ENCODE data around the gene TBX4.

Gene TBX4

DNA sequence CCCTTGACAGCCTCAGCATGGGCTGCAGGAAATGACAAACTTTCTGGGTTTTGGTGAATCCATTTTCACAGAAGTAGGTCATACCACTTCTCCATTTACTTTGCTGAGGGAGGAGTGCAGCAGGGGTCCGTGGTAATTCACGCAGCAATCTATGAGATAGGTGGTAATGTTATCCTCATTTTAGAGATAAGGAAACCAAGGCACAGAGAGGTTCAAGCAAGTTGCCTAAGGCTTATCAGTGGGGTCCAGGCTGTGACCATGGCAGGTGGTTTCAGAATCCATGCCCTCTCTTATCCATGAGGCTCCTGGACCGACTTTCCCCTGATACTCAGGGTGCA, 12.6 kb downstream of the TBX4 start:
- H3K36me3 ChIP-seq (ENCODE audit: low read length), result no peaks in the 10 kb centered on the region
- no peak overlapping the region for H3K9ac ChIP-seq (ENCODE audit: low read length)
- no peaks in the 10 kb centered on the region for H3K9me3 ChIP-seq (ENCODE audit: insufficient read depth, low read length)
- TF ChIP-seq CTCF (IDR thresholded peaks at IDR 0.05; ENCODE audit: insufficient read depth, low read length, poor library complexity, severe bottlenecking) (no peak), EZH2phosphoT487 (conservative IDR thresholded peaks at IDR 0.05; ENCODE audit: low read length) (no peak)
- H3K27ac ChIP-seq (ENCODE audit: low read depth, low read length), result no peak overlapping the region
- no peaks in the 10 kb centered on the region for H3F3A ChIP-seq (ENCODE audit: insufficient read depth)
- no peaks in the 10 kb centered on the region for H3K9me2 ChIP-seq (replicated peaks; ENCODE audit: insufficient read depth, low read length)
- H3K27me3 ChIP-seq (ENCODE audit: low read length), result no peaks in the 10 kb centered on the region
- H3K79me2 ChIP-seq (ENCODE audit: insufficient read depth, low read length), result no peaks in the 10 kb centered on the region
- no peak overlapping the region for H3K4me2 ChIP-seq (ENCODE audit: low read depth, low read length, poor library complexity, severe bottlenecking)
- H2AFZ ChIP-seq (ENCODE audit: low read depth, low read length, severe bottlenecking), result no peak overlapping the region
- no peaks in the 10 kb centered on the region for H4K20me1 ChIP-seq (ENCODE audit: low read depth, low read length)
- H3K4me3 ChIP-seq (ENCODE audit: insufficient read depth, low read length, poor library complexity, severe bottlenecking), result no peak overlapping the region

DNA sequence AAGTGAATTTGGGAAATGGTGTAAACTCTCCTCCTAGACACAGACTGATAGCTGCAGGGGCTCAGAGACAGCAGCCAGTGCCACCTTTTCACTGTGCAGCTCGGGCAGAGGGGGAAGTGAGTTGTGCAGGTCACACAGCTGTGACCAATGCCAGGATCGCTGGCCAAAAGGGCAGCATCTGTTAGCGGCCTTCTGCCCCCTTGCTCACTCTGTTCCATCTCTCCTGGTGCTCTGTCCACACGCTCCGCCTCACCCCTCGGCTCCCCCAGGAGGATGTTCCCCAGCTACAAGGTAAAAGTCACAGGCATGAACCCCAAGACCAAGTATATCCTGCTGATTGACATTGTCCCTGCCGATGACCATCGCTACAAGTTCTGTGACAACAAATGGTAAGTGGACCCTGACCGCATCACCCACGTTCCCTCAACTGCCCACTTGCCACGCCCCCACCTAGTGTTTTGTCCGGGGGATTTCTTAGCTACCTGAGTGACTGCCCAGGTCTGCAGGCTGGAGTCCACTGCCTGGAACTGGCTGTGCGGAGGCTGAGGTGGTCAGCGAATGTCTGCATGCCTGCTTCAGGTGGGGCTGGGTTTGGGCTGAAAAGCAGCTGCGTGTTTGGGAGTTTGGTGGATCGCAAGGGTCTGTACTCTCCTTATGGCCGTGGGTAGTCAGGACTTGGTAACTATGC, 13.5 kb downstream of the TBX4 start:
- TF ChIP-seq CTCF (IDR thresholded peaks at IDR 0.05; ENCODE audit: insufficient read depth, low read length, poor library complexity, severe bottlenecking) (no peak), EZH2phosphoT487 (conservative IDR thresholded peaks at IDR 0.05; ENCODE audit: low read length) (no peak)
- Histone ChIP-seq H4K20me1 (ENCODE audit: low read depth, low read length) (no peaks in the 10 kb centered on the region), H2AFZ (ENCODE audit: low read depth, low read length, severe bottlenecking) (no peak overlapping the region), H3K27me3 (ENCODE audit: low read length) (no peaks in the 10 kb centered on the region), H3K9me3 (ENCODE audit: insufficient read depth, low read length) (no peaks in the 10 kb centered on the region), H3K9ac (ENCODE audit: low read length) (no peak overlapping the region), H3K4me3 (ENCODE audit: insufficient read depth, low read length, poor library complexity, severe bottlenecking) (no peak overlapping the region), H3K9me2 (replicated peaks; ENCODE audit: insufficient read depth, low read length) (no peaks in the 10 kb centered on the region), H3K79me2 (ENCODE audit: insufficient read depth, low read length) (no peaks in the 10 kb centered on the region), H3K4me2 (ENCODE audit: low read depth, low read length, poor library complexity, severe bottlenecking) (no peak overlapping the region), H3K36me3 (ENCODE audit: low read length) (no peaks in the 10 kb centered on the region), H3F3A (ENCODE audit: insufficient read depth) (no peaks in the 10 kb centered on the region), H3K27ac (ENCODE audit: low read depth, low read length) (no peak overlapping the region)

- no peaks in the 10 kb centered on the region for H3K9me3 ChIP-seq (ENCODE audit: insufficient read depth, low read length)
- H3F3A ChIP-seq (ENCODE audit: insufficient read depth), result no peaks in the 10 kb centered on the region
- no peak overlapping the region for H3K9ac ChIP-seq (ENCODE audit: low read length)
- no peaks in the 10 kb centered on the region for H4K20me1 ChIP-seq (ENCODE audit: low read depth, low read length)
- no peak overlapping the region for H3K4me2 ChIP-seq (ENCODE audit: low read depth, low read length, poor library complexity, severe bottlenecking)
- H3K27me3 ChIP-seq (ENCODE audit: low read length), result no peaks in the 10 kb centered on the region
- H3K79me2 ChIP-seq (ENCODE audit: insufficient read depth, low read length), result no peaks in the 10 kb centered on the region
- no peaks in the 10 kb centered on the region for H3K36me3 ChIP-seq (ENCODE audit: low read length)
- H3K4me3 ChIP-seq (ENCODE audit: insufficient read depth, low read length, poor library complexity, severe bottlenecking), result no peak overlapping the region
- no peak overlapping the region for H2AFZ ChIP-seq (ENCODE audit: low read depth, low read length, severe bottlenecking)
- H3K9me2 ChIP-seq (replicated peaks; ENCODE audit: insufficient read depth, low read length), result no peaks in the 10 kb centered on the region
- H3K27ac ChIP-seq (ENCODE audit: low read depth, low read length), result no peak overlapping the region
- TF ChIP-seq CTCF (IDR thresholded peaks at IDR 0.05; ENCODE audit: insufficient read depth, low read length, poor library complexity, severe bottlenecking) (no peak), EZH2phosphoT487 (conservative IDR thresholded peaks at IDR 0.05; ENCODE audit: low read length) (no peak)
Observed at GRCh38 chr17:61466246-61466645, 14.0 kb downstream of the TBX4 start.
